Measurements from ENCODE around the gene BCAP31. TPM values are rescaled to one million over a fixed set of nuclear protein-coding genes. Genes with fewer than 3 reads are reported as not detected.

Gene BCAP31
- total and polyA plus RNA-seq, 2 of the 13 experiments (the other 11 are each of a cell fraction or from before 2014, with no cell fraction given): 139 to 178 TPM

DNA sequence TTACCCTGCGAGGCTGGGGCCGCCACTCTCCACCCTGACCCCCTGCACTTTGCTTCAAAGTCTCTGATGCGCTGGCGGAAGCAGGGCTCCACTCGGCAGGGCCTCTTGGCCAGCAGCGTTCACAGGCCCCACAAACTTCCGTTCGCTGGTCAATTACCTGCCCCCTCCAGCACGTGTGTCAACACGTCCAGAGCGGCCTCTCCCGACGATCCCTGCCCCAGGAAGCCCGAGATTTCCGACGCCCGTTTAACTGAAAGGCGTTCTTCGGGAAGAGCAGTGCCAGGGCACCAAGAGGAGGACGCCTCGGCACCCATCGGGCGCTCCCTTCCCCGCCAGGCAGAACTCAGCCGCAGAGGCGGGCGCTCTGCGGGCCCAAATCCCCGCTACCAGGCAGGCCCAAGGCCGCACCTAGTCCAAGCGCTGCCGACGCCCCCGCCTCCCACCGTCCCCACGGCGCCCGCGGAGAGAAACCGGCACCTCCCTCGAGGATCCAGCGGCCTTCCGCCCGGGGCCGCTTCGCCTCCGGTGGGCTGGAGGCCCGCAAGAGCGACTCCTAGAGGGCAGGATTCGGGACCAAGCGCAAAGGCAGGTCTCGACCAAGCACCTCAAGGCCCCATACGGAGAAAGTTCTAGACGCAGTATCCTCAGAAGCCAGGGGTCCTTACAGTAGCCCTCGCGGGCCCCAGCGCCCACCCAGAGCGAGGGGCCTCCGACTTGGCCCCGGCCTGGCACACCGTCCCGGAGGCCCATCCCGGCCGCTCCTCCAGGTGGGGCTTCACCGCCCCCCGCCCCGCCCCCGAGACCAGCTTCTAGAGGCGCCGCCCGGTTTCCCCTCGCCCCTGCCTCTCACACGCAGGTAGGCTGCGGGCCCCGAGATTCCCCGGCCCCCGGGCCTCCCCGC is 586 bp downstream of the BCAP31 start (continued):
- TF ChIP-seq BRD4 (CRISPR knock-in tag; IDR thresholded peaks at IDR 0.05): 0 out of 2 replicates have a peak, but pooled peaks have one; percentile 14
- TF ChIP-seq ZNF788 (CRISPR knock-in tag; IDR thresholded peaks at IDR 0.05; ENCODE audit: borderline replicate concordance): peak; percentile 73; the same call in 1 of the 2 replicates
- no peak for TF ChIP-seq ZNF672 (CRISPR knock-in tag; IDR thresholded peaks at IDR 0.05)
- TF ChIP-seq ZNF20 (CRISPR knock-in tag; IDR thresholded peaks at IDR 0.05): no peak
- TF ChIP-seq HDAC1 (CRISPR knock-in tag; IDR thresholded peaks at IDR 0.05): peak; percentile 73; the same call in 1 of the 2 replicates
- TF ChIP-seq ZSCAN25 (CRISPR knock-in tag; IDR thresholded peaks at IDR 0.05): peak; percentile 85
- no peak for TF ChIP-seq PCBP2 (optimal IDR thresholded peaks at IDR 0.05; ENCODE audit: low read depth, low read length, poor library complexity, severe bottlenecking)
- peak; percentile 85 for TF ChIP-seq GABPB1 (CRISPR knock-in tag; IDR thresholded peaks at IDR 0.05)
- no peak for TF ChIP-seq HNF4G (IDR thresholded peaks at IDR 0.05; ENCODE audit: borderline replicate concordance, low read depth, low read length)
- 0 out of 2 replicates have a peak, but pooled peaks have one; percentile 19 for TF ChIP-seq HNF4G (CRISPR knock-in tag; IDR thresholded peaks at IDR 0.05; ENCODE audit: borderline replicate concordance, low read depth)
- peak; percentile 91 for TF ChIP-seq ETV5 (CRISPR knock-in tag; IDR thresholded peaks at IDR 0.05; ENCODE audit: borderline replicate concordance)
- TF ChIP-seq ZNF317 (CRISPR knock-in tag; IDR thresholded peaks at IDR 0.05): peak; percentile 46; the same call in 1 of the 2 replicates
- TF ChIP-seq ELF4 (CRISPR knock-in tag; IDR thresholded peaks at IDR 0.05; ENCODE audit: borderline replicate concordance): 0 out of 2 replicates have a peak, but pooled peaks have one; percentile 52
- TF ChIP-seq, protein P1, sequence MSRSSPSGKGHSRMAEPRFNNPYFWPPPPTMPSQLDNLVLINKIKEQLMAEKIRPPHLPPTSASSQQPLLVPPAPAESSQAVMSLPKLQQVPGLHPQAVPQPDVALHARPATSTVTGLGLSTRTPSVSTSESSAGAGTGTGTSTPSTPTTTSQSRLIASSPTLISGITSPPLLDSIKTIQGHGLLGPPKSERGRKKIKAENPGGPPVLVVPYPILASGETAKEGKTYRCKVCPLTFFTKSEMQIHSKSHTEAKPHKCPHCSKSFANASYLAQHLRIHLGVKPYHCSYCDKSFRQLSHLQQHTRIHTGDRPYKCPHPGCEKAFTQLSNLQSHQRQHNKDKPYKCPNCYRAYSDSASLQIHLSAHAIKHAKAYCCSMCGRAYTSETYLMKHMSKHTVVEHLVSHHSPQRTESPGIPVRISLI (CRISPR knock-in tag; IDR thresholded peaks at IDR 0.05; ENCODE audit: borderline replicate concordance): no peak
- TF ChIP-seq ZNF616 (CRISPR knock-in tag; IDR thresholded peaks at IDR 0.05; ENCODE audit: low read depth): no peak
- 0 out of 2 replicates have a peak, but pooled peaks have one; percentile 18 for TF ChIP-seq ZNF598 (CRISPR knock-in tag; IDR thresholded peaks at IDR 0.05; ENCODE audit: borderline replicate concordance)
- TF ChIP-seq ZFP62 (CRISPR knock-in tag; IDR thresholded peaks at IDR 0.05): no peak
- TF ChIP-seq SP1 (IDR thresholded peaks at IDR 0.05): no peak
- no peak for TF ChIP-seq SP1 (CRISPR knock-in tag; IDR thresholded peaks at IDR 0.05)
- TF ChIP-seq ZNF431 (CRISPR knock-in tag; IDR thresholded peaks at IDR 0.05; ENCODE audit: borderline replicate concordance, low read depth): no peak; the same call in 1 of the 2 replicates
- TF ChIP-seq ZNF251 (CRISPR knock-in tag; IDR thresholded peaks at IDR 0.05): 0 out of 2 replicates have a peak, but pooled peaks have one; percentile 20
- no peak for TF ChIP-seq SMAD1 (CRISPR knock-in tag; IDR thresholded peaks at IDR 0.05; ENCODE audit: borderline replicate concordance, low read depth)
- 0 out of 2 replicates have a peak, but pooled peaks have one; percentile 15 for TF ChIP-seq YEATS4 (CRISPR knock-in tag; IDR thresholded peaks at IDR 0.05; ENCODE audit: borderline replicate concordance)
- TF ChIP-seq RFX3 (CRISPR knock-in tag; IDR thresholded peaks at IDR 0.05): no peak
- no peak for TF ChIP-seq MAFF (IDR thresholded peaks at IDR 0.05; ENCODE audit: low read depth, low read length)
- peak; percentile 73 for TF ChIP-seq RBFOX2 (IDR thresholded peaks at IDR 0.05; ENCODE audit: low read depth, low read length)
- TF ChIP-seq ZFX (CRISPR knock-in tag; IDR thresholded peaks at IDR 0.05; ENCODE audit: low read depth): peak; percentile 91
- TF ChIP-seq, protein P2, sequence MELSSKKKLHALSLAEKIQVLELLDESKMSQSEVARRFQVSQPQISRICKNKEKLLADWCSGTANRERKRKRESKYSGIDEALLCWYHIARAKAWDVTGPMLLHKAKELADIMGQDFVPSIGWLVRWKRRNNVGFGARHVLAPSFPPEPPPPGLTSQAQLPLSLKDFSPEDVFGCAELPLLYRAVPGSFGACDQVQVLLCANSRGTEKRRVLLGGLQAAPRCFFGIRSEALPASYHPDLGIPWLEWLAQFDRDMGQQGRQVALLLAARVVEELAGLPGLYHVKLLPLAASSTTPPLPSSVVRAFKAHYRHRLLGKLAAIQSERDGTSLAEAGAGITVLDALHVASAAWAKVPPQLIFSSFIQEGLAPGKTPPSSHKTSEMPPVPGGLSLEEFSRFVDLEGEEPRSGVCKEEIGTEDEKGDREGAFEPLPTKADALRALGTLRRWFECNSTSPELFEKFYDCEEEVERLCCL (CRISPR knock-in tag; IDR thresholded peaks at IDR 0.05; ENCODE audit: borderline replicate concordance): no peak
- peak; percentile 56; the same call in 1 of the 2 replicates for TF ChIP-seq PHF8 (CRISPR knock-in tag; IDR thresholded peaks at IDR 0.05)

Measured in HepG2 (cell line).